NCI-H510A treated with DMSO at 0.1 percent for 48 hours (cell line): ENCODE data around the gene SULT2B1.
"Not testable (repeated sequence)": the region's sequence is repeated elsewhere in the genome, so short reads cannot be mapped to it uniquely, and the experiment has no call there.

Experiments
- DNase-seq: peaks from one replicate; lab custom pipeline; 2025; lab: John Stamatoyannopoulos, UW

Gene SULT2B1

DNA sequence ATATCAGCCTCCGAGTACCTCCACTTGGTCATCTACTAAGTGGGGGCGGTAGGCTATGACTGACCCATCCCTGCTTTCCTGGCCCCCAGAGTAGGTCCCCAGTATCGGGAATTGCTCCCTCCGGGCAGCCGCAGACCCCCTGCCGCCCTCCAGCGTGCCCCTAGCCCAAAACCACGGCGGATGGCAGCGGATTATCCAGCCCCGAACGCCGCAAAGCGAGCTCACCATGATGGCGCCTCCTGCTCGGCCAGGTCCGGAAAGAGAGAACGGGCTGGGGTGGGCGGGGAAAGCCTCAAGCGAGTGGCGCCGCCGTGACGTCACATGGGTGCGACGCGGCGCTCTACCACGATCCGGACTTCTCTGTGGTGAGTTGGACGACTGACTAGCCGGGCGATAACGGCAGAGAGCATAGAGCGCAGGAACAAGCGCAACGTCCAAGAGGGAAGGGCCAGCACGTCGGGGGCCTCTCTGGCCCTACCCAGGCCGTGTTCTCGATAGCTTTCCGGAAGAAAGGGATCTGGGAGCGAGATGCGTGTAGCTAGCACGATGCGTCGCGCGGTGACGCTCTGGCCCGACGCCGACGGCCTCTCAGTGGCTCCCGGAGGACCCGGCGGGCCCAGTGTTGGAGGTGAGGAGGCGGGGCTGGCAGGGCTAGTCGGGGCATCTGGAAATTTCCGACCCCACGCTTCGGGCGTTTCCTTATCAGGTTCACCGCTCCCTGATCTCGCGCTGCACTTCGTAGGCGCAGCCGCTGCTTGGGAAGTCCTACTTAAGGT lies 67.1 kb downstream of the SULT2B1 start, which contains the start of the genes RPL18 and SPHK2:
TSS of gene RPL18 (minus strand) at position 263 of the 776 bp plus-strand sequence. CDS start at position 228, 35 bp downstream.
TSS of gene SPHK2 (plus strand) at position 591 of the 776 bp plus-strand sequence. CDS start 1,009 bp downstream, outside the sequence.
- DNase-seq: peak; percentile 99

GRCh38 chr19:48619692-48620585 lies 68.0 kb downstream of the SULT2B1 start:
- DNase-seq: no peak

DNA sequence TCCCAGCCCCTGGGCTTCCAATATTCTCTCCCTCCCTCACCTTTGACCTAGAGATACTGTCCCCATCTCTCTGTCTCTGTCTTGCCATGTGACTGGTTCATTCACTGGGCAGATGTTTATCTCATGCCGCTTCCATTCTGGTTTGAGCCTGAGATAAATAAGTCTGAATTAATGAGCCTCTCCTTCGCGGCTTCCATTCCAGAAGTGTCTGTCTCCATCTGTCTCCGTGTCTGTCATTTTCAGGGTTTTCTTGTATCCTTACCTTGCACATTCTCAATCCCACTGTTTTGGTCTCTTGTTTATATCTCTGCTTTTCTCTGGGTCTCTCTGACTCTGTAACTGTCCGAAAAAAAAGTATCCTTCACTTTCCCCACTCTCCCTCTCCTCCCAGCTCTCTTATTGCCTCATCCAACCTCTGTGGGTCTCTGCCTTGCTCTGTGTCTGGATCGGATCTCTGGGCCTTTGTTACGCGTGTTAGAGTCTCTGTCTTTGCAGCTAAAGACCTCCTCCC lies 71.6 kb downstream of the SULT2B1 start:
- DNase-seq: no peak

GRCh38 chr19:48624067-48624594 lies 72.2 kb downstream of the SULT2B1 start:
- DNase-seq: peak; percentile 98

GRCh38 chr19:48624791-48625723 lies 73.1 kb downstream of the SULT2B1 start:
- no peak for DNase-seq

DNA sequence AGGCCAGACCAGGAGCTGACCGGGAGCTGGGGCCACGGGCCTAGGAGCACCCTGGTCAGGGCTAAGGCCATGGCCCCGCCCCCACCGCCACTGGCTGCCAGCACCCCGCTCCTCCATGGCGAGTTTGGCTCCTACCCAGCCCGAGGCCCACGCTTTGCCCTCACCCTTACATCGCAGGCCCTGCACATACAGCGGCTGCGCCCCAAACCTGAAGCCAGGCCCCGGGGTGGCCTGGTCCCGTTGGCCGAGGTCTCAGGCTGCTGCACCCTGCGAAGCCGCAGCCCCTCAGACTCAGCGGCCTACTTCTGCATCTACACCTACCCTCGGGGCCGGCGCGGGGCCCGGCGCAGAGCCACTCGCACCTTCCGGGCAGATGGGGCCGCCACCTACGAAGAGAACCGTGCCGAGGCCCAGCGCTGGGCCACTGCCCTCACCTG lies 73.9 kb downstream of the SULT2B1 start:
- no peak for DNase-seq

DNA sequence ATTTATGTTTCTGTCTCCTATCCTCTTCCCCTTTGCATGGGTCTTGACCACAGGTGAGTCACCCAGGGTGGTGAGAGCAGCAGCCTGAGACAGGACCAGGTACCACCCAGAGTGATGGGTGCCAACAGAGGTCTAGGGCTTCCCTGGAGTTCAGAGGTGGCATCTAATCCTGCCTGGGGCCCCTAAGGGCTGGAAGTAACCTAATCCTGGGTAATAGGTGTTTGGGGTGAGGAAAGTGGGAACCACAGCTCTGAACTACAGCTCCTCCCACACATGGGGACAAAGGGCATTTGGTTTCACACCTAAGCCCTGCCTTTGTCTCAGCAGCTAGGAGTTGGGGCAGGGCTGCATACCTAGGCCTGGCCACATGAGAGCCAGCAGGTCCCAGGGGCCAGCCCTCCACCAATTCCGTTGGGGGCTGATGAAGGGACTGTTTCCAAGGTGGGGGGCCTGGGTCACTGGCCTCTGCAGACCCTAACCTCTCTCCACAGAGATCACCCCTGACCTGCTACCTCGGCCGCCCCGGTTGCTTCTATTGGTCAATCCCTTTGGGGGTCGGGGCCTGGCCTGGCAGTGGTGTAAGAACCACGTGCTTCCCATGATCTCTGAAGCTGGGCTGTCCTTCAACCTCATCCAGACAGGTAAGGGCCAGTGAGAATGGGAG lies 75.4 kb downstream of the SULT2B1 start:
- DNase-seq: no peak

DNA sequence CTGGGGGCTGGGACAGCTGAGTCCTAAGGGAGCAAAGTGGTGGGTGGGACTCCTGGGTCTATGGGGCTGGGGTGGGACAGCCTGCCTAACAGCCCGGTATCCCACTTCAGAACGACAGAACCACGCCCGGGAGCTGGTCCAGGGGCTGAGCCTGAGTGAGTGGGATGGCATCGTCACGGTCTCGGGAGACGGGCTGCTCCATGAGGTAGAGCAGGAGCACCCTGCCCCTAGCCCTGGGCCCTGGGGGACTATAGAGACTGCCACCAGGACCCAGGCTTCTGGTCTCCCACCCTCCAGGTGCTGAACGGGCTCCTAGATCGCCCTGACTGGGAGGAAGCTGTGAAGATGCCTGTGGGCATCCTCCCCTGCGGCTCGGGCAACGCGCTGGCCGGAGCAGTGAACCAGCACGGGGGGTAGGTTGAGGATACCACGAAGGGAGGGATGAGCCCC lies 75.9 kb downstream of the SULT2B1 start:
- no peak for DNase-seq

DNA sequence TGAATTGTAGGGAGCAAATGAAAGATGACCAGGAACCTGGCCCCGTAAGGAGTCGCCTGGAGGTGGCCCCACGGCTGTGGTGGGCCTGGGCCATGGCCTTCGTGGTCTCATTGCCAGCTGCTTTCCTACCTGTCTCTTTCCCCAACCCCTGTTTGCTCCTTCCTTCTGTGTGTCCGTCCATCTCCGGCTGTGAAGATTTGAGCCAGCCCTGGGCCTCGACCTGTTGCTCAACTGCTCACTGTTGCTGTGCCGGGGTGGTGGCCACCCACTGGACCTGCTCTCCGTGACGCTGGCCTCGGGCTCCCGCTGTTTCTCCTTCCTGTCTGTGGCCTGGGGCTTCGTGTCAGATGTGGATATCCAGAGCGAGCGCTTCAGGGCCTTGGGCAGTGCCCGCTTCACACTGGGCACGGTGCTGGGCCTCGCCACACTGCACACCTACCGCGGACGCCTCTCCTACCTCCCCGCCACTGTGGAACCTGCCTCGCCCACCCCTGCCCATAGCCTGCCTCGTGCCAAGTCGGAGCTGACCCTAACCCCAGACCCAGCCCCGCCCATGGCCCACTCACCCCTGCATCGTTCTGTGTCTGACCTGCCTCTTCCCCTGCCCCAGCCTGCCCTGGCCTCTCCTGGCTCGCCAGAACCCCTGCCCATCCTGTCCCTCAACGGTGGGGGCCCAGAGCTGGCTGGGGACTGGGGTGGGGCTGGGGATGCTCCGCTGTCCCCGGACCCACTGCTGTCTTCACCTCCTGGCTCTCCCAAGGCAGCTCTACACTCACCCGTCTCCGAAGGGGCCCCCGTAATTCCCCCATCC lies 76.7 kb downstream of the SULT2B1 start:
- DNase-seq: no peak

- no peak for DNase-seq
Measured at GRCh38 chr19:48629297-48629598, 77.3 kb downstream of the SULT2B1 start.

GRCh38 chr19:48629599-48630295 lies 77.8 kb downstream of the SULT2B1 start:
- DNase-seq: no peak

DNA sequence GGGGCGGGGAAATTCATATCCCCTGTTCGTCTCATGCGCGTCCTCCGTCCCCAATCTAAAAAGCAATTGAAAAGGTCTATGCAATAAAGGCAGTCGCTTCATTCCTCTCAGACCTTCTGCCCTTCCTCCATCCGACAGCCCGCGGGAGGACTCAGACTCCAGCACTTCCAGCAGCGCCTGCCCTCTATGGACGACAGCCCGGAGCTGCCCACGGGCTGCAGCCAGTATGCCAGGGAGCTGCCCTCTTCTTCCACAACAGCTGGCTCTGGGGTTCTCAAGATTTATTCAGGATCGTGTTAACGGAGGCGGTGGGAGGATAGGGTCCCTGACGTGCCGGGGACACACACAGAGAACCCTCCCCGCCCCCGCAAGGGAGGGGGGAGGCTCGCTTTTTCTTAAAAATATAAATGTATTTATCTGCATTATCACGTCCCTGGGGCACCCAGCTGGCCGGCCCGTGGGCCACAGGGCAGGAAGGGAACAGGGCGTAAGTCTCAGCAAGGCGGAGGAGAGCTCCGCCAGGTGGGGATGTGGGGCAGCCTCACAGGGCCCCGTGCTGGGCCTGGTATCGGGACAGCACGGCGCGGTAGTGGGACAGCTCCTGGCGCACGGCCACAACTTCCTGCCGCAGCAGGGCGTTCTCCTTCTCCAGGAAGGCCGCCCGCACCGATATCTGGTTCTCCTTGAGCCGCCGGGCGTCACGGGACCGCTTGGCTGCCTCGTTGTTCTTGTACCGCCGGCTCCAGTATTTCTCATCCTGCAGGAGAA lies 78.5 kb downstream of the SULT2B1 start:
- DNase-seq: no peak

GRCh38 chr19:48631225-48631624 lies 79.3 kb downstream of the SULT2B1 start:
- DNase-seq: no peak

- DNase-seq: not testable (repeated sequence)
Measured at GRCh38 chr19:48632286-48632685, 80.3 kb downstream of the SULT2B1 start.

DNA sequence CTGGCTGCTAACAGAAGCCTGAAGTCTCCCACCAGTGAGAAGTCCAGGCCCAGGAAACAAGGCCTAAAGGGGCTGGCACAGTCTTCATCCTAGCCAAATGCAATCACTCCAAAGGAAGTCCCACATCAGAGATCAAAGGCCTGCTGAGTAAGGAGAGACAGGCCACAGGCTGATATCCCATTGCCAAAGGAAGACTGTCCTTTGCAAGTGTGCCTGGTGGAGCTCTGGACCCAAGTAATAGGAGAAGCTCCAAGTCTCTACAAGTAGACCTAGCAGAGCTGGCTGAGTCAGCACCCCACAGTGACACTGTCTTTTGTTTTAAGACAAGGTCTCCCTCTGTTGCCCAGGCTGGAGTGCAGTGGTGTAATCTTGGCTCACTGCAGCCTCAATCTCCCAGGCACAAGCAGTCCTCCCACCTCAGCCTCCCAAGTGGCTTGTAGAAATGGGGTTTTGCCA lies 80.7 kb downstream of the SULT2B1 start:
- no peak for DNase-seq

GRCh38 chr19:48633148-48634035 lies 81.4 kb downstream of the SULT2B1 start:
- DNase-seq: no peak

- no peak for DNase-seq
Measured at GRCh38 chr19:48634036-48634342, 82.0 kb downstream of the SULT2B1 start.
